CD14-positive monocyte (primary cell): ENCODE results near the gene CTBS. TPM values are rescaled to one million over a fixed set of nuclear protein-coding genes. Genes with fewer than 3 reads are reported as not detected.

Source experiments
- DNase-seq, 3 donors: peaks; one replicate each; pipeline ENCODE4 v3.0.0-alpha.2; 2011 to 2022
- H2AFZ ChIP-seq: 2 replicates; pipeline ENCODE4 v1.6.0; 2012; ENCODE audit warnings: mild to moderate bottlenecking, low read depth, low read length, inconsistent platforms; ENCODE audit not compliant: insufficient read depth, poor library complexity, severe bottlenecking
- H3K27ac ChIP-seq, 2 donors: 1 replicate in 1 of 2; 2 replicates in 1 of 2; pipeline ENCODE4 v1.5.1; 2012 to 2013; ENCODE audit warnings: low read length in 2 of 2, control low read depth in 1 of 2, inconsistent platforms in 1 of 2, low read depth in 1 of 2, mild to moderate bottlenecking in 1 of 2
- H3K27me3 ChIP-seq, 2 donors: one replicate each; pipeline versions ENCODE4 v1.6.0 to v1.6.1; 2011 to 2013; ENCODE audit warnings: low read length in 2 of 2; ENCODE audit not compliant: control insufficient read depth in 2 of 2, insufficient read depth in 2 of 2
- H3K36me3 ChIP-seq, 2 donors: replicated peaks in 1 of 2; 1 replicate in 1 of 2; 2 replicates in 1 of 2; pipeline versions ENCODE4 v1.5.1 to v1.6.1; 2012 to 2013; ENCODE audit warnings: low read length in 2 of 2, control low read depth in 1 of 2, inconsistent platforms in 1 of 2, mild to moderate bottlenecking in 1 of 2; ENCODE audit not compliant: insufficient read depth in 2 of 2, control insufficient read depth in 1 of 2
- H3K4me1 ChIP-seq, 2 donors: 1 replicate in 1 of 2; 2 replicates in 1 of 2; pipeline versions ENCODE4 v1.5.1 to v1.6.1; 2012 to 2013; ENCODE audit warnings: low read length in 2 of 2, control low read depth in 1 of 2, inconsistent platforms in 1 of 2, mild to moderate bottlenecking in 1 of 2, moderate library complexity in 1 of 2; ENCODE audit not compliant: insufficient read depth in 2 of 2, control insufficient read depth in 1 of 2
- H3K4me2 ChIP-seq: replicated peaks from 2 replicates; pipeline ENCODE3; 2012; ENCODE audit warnings: low read length, moderate library complexity, mild to moderate bottlenecking; ENCODE audit not compliant: poor library complexity, severe bottlenecking; ENCODE audit errors: extremely low read depth
- H3K4me3 ChIP-seq, 3 experiments: fragments of 200-600 bp in 1 of 3; sonication (generic) in 1 of 3; replicated peaks in 1 of 3; 1 replicate in 2 of 3; 2 replicates in 1 of 3; pipeline ENCODE4 v1.5.1; 2011 to 2013; ENCODE audit warnings: low read length in 3 of 3, mild to moderate bottlenecking in 3 of 3, control low read depth in 2 of 3, low read depth in 2 of 3, inconsistent platforms in 1 of 3, moderate library complexity in 1 of 3
- H3K79me2 ChIP-seq: 2 replicates; pipeline ENCODE4 v1.6.0; 2012; ENCODE audit warnings: mild to moderate bottlenecking, control low read depth, inconsistent platforms, low read length, moderate library complexity; ENCODE audit not compliant: insufficient read depth
- H3K9ac ChIP-seq: 2 replicates; pipeline ENCODE4 v1.6.0; 2017; ENCODE audit warnings: low read length, mild to moderate bottlenecking; ENCODE audit not compliant: insufficient read depth, poor library complexity, severe bottlenecking
- H3K9me3 ChIP-seq, 2 donors: replicated peaks in 1 of 2; 1 replicate in 1 of 2; 2 replicates in 1 of 2; pipeline versions ENCODE4 v1.5.1 to v1.6.1; 2012 to 2013; ENCODE audit warnings: low read length in 2 of 2, control low read depth in 1 of 2; ENCODE audit not compliant: control insufficient read depth in 1 of 2, insufficient read depth in 1 of 2
- H4K20me1 ChIP-seq: 2 replicates; pipeline ENCODE4 v1.6.0; 2012; ENCODE audit warnings: mild to moderate bottlenecking, low read length, control low read depth, moderate library complexity; ENCODE audit not compliant: insufficient read depth
- H3K27ac Mint-ChIP-seq, 7 donors: one replicate each; pipeline ENCODE4 v1.8.0; 2020; ENCODE audit warnings: mild to moderate bottlenecking in 7 of 7, mixed read lengths in 7 of 7, moderate library complexity in 6 of 7, inconsistent platforms in 2 of 7
- H3K27me3 Mint-ChIP-seq, 3 donors: one replicate each; pipeline ENCODE4 v1.8.0; 2021 to 2022; ENCODE audit warnings: low read depth in 3 of 3, mild to moderate bottlenecking in 3 of 3, mixed read lengths in 3 of 3, moderate library complexity in 3 of 3, inconsistent platforms in 1 of 3
- H3K36me3 Mint-ChIP-seq, 2 donors: one replicate each; pipeline ENCODE4 v1.8.0; 2020; ENCODE audit warnings: mixed read lengths in 2 of 2, inconsistent platforms in 1 of 2, mild to moderate bottlenecking in 1 of 2
- H3K4me1 Mint-ChIP-seq: one replicate; pipeline ENCODE4 v1.8.0; 2020; ENCODE audit warnings: mild to moderate bottlenecking, mixed read lengths
- H3K4me3 Mint-ChIP-seq, 2 donors: one replicate each; pipeline ENCODE4 v1.8.0; 2020; ENCODE audit warnings: mild to moderate bottlenecking in 2 of 2, mixed read lengths in 2 of 2, moderate library complexity in 1 of 2
- H3K9me3 Mint-ChIP-seq, 7 donors: one replicate each; pipeline ENCODE4 v1.8.0; 2020 to 2022; ENCODE audit warnings: mixed read lengths in 7 of 7, mild to moderate bottlenecking in 6 of 7, moderate library complexity in 6 of 7, inconsistent platforms in 2 of 7
- WGBS: methylation state at CpG from one replicate; pipeline ENCODE4 v1.1.5; 2013; ENCODE audit warnings: missing lambda C conversion rate; ENCODE audit not compliant: insufficient coverage; 5-methylcytosine and 5-hydroxymethylcytosine counted together
- intact Hi-C, 2 donors: fragments of 100-400 bp; cut with micrococcal nuclease; formaldehyde crosslinking; loops; one replicate each; pipeline versions ENCODE4 v1.15.0 to v1.15.1; 2023
- polyA plus RNA-seq, 3 donors: library from polyadenylated mRNA; depleted of rRNA in 1 of 3; unstranded in 2 of 3; stranded (reverse) in 1 of 3; fragments of 300-500 nt in 2 of 3; fragments of >200 nt in 1 of 3; fragmentation: Illumina TruSeq in 2 of 3; gene quantifications; 1 replicate in 2 of 3; 2 replicates in 1 of 3; pipeline ENCODE4 v1.2.3, GENCODE V29; 2012 to 2021
- TF ChIP-seq, protein P1 (sequence below): fragments of 200-600 bp; IDR thresholded peaks from one replicate; pipeline ENCODE4 v1.8.0; 2022; ENCODE audit warnings: antibody characterized with exemption, mild to moderate bottlenecking

Gene CTBS
- polyA plus RNA-seq, 3 donors: 29.2 to 62.2 (median 44.8) TPM

DNA sequence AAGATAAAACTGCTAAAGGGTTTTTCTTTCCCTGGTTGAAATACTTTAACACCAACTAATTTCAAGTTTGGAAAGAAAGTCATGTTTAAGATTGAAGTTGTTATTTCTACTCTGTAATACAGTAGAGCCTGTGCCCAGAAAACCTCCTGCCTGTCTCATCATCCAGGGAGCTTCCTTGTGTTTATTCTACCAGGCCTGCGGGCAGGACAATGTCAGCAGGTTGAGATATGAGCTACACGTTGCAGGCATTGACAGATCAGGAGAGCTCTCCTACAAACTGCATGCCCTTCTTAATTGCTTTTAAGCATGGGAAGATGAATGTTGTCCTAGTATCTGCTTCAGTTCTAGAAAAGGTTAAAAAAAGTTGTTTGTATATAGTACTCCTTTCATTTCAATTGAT, 43.1 kb upstream of the CTBS start:
- no peak overlapping the region for H3K9ac ChIP-seq
- peaks cover 0 to 2% of the 10 kb centered on the region in 2 donors for H3K36me3 Mint-ChIP-seq
- peaks cover 5 to 21% of the 10 kb centered on the region in 2 donors for H3K4me1 ChIP-seq
- H4K20me1 ChIP-seq: no peaks in the 10 kb centered on the region
- no peak overlapping the region for H2AFZ ChIP-seq
- H3K4me3 Mint-ChIP-seq: no peak overlapping the region
- peaks cover 21% of the 10 kb centered on the region for H3K4me1 Mint-ChIP-seq
- intact Hi-C loops: no loop called here
- DNase-seq: no peak
- TF ChIP-seq, protein P1, sequence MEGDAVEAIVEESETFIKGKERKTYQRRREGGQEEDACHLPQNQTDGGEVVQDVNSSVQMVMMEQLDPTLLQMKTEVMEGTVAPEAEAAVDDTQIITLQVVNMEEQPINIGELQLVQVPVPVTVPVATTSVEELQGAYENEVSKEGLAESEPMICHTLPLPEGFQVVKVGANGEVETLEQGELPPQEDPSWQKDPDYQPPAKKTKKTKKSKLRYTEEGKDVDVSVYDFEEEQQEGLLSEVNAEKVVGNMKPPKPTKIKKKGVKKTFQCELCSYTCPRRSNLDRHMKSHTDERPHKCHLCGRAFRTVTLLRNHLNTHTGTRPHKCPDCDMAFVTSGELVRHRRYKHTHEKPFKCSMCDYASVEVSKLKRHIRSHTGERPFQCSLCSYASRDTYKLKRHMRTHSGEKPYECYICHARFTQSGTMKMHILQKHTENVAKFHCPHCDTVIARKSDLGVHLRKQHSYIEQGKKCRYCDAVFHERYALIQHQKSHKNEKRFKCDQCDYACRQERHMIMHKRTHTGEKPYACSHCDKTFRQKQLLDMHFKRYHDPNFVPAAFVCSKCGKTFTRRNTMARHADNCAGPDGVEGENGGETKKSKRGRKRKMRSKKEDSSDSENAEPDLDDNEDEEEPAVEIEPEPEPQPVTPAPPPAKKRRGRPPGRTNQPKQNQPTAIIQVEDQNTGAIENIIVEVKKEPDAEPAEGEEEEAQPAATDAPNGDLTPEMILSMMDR: no peak
- no peaks in the 10 kb centered on the region for H3K36me3 ChIP-seq
- no peak overlapping the region for H3K27ac ChIP-seq
- peaks cover 0 to 6% (median 2%) of the 10 kb centered on the region in 3 donors for H3K27me3 Mint-ChIP-seq
- no peak overlapping the region for H3K4me2 ChIP-seq
- no peaks in the 10 kb centered on the region for H3K27me3 ChIP-seq
- no peak overlapping the region for H3K27ac Mint-ChIP-seq
- peaks cover 15 to 26% (median 21%) of the 10 kb centered on the region in 7 donors for H3K9me3 Mint-ChIP-seq
- no peaks in the 10 kb centered on the region for H3K79me2 ChIP-seq
- no peak overlapping the region for H3K4me3 ChIP-seq
- WGBS: no CpG with 5 or more reads among the region's 2 CpGs
- H3K9me3 ChIP-seq: peaks cover 19 to 25% of the 10 kb centered on the region in 2 donors

DNA sequence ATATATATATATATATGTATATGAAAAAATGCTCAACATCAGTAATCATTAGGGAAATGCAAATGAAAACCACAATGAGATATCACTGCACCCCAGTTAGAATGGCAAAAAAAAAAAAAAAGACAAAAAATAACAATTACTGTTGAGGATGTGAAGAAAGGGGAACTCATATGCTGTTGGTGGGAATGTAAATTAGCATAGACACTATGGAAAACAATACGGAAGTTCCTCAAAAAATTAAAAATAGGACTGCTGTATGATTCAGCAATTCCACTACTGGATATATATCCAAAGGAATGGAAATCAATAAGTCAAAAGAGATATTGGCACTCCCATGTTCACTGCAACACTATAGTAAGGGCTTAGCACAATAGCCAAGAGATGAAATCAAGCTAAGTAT, 41.5 kb upstream of the CTBS start:
- Histone ChIP-seq H3K4me2 (no peak overlapping the region), H3K9ac (no peak overlapping the region), H3K4me3 (no peak overlapping the region), H3K27ac (no peak overlapping the region), H3K27me3 (no peaks in the 10 kb centered on the region), H3K36me3 (no peaks in the 10 kb centered on the region), H2AFZ (no peak overlapping the region), H3K4me1 (peaks cover 5 to 21% of the 10 kb centered on the region in 2 donors), H3K79me2 (no peaks in the 10 kb centered on the region), H4K20me1 (no peaks in the 10 kb centered on the region), H3K9me3 (peaks cover 26 to 31% of the 10 kb centered on the region in 2 donors)
- no peak overlapping the region for H3K4me3 Mint-ChIP-seq
- H3K27ac Mint-ChIP-seq: no peak overlapping the region
- peaks cover 18% of the 10 kb centered on the region for H3K4me1 Mint-ChIP-seq
- H3K36me3 Mint-ChIP-seq: peaks cover 0 to 2% of the 10 kb centered on the region in 2 donors
- H3K9me3 Mint-ChIP-seq: peaks cover 20 to 38% (median 31%) of the 10 kb centered on the region in 7 donors
- intact Hi-C loops: no loop called here
- WGBS: no CpG with 5 or more reads among the region's 1 CpG
- TF ChIP-seq, protein P1: no peak
- H3K27me3 Mint-ChIP-seq: peaks cover 0 to 6% (median 2%) of the 10 kb centered on the region in 3 donors
- DNase-seq: peak in 2 of 3 donors; percentile 21 to 27
